HCT116 (cell line): ENCODE measurements around the gene PDE4B. TPM values are rescaled to one million over a fixed set of nuclear protein-coding genes. Genes with fewer than 3 reads are reported as not detected.
A peak's percentile ranks its signal among the peaks of the same experiment; 100 is the strongest.

Experiments
- ATAC-seq: fragments of 200-7000 bp; cut with Tn5 transposase; 2 replicates; pipeline ENCODE4 v1.9.1; 2020; ENCODE audit warnings: mild to moderate bottlenecking, moderate library complexity
- BruUV-seq: library from RNA; stranded (reverse); fragments of 400-500 nt; replicated peaks from 2 replicates; lab custom pipeline; 2021; lab: Mats Ljungman, UMichigan
- CTCF ChIA-PET: fragments of 300-600 bp; sonication (Branson Sonifier 250); formaldehyde crosslinking; loops from one replicate; lab custom pipeline; 2021; ENCODE audit warnings: antibody characterized with exemption; lab: Charles Lee
- POLR2A ChIA-PET: fragments of 300-600, 350-600 bp; sonication (Branson Sonifier 250); formaldehyde crosslinking; loops from one replicate; lab custom pipeline; 2021; ENCODE audit warnings: antibody characterized with exemption; lab: Charles Lee
- RAD21 ChIA-PET, 2 experiments: fragments of 300-600 bp; sonication (Branson Sonifier 250); formaldehyde crosslinking; loops; one replicate each; lab custom pipeline; 2023; ENCODE audit warnings: low total read pairs in 2 of 2; ENCODE audit not compliant: uncharacterized antibody in 2 of 2, unreplicated experiment in 2 of 2, low non-redundant PET in 1 of 2; lab: Charles Lee
- DNase-seq: peaks from one replicate; pipeline ENCODE4 v3.0.0-alpha.2; 2010; ENCODE audit warnings: low read depth, low spot score
- H2AFZ ChIP-seq: fragments of 200-600 bp; shearing (Covaris generic), sonication (generic); 2 replicates; pipeline ENCODE4 v1.6.1; 2017; ENCODE audit warnings: low read depth, mixed run types, mixed read lengths, antibody characterized with exemption, low read length; ENCODE audit not compliant: poor library complexity, severe bottlenecking
- H3K27ac ChIP-seq: 2 replicates; pipeline ENCODE4 v1.5.1; 2012; ENCODE audit warnings: low read depth, low read length
- H3K27me3 ChIP-seq: fragments of 200-600 bp; sonication (generic); 2 replicates; pipeline ENCODE4 v1.6.1; 2016; ENCODE audit warnings: mixed run types, low read length, mixed read lengths; ENCODE audit not compliant: insufficient read depth
- H3K36me3 ChIP-seq, 2 experiments: fragments of 200-500 bp in 1 of 2; fragments of 200-600 bp in 1 of 2; sonication (Bioruptor generic) in 1 of 2; sonication (generic) in 1 of 2; 2 replicates each; pipeline versions ENCODE4 v1.5.1 to v1.6.1; 2014 to 2016; ENCODE audit warnings: low read length in 2 of 2, inconsistent platforms in 1 of 2, mixed read lengths in 1 of 2, mixed run types in 1 of 2; ENCODE audit not compliant: insufficient read depth in 2 of 2, control insufficient read depth in 1 of 2
- H3K4me1 ChIP-seq, 2 experiments: fragments of 200-600 bp in 1 of 2; sonication (generic) in 1 of 2; 2 replicates each; pipeline versions ENCODE4 v1.5.1 to v1.6.1; 2012 to 2017; ENCODE audit warnings: low read length in 2 of 2, inconsistent platforms in 1 of 2, mild to moderate bottlenecking in 1 of 2, mixed read lengths in 1 of 2, mixed run types in 1 of 2, moderate library complexity in 1 of 2; ENCODE audit not compliant: insufficient read depth in 2 of 2, control insufficient read depth in 1 of 2
- H3K4me2 ChIP-seq: fragments of 200-600 bp; sonication (generic); 2 replicates; pipeline ENCODE4 v1.6.1; 2017; ENCODE audit warnings: mixed run types, low read length, mixed read lengths
- H3K4me3 ChIP-seq, 2 experiments: fragments of 200-600 bp in 1 of 2; sonication (generic) in 1 of 2; replicated peaks in 1 of 2; 2 replicates each; pipeline ENCODE4 v1.5.1; 2011 to 2016; ENCODE audit warnings: low read length in 2 of 2, control low read depth in 1 of 2, low read depth in 1 of 2, mild to moderate bottlenecking in 1 of 2, mixed read lengths in 1 of 2, mixed run types in 1 of 2
- H3K79me2 ChIP-seq: fragments of 200-600 bp; sonication (generic); 2 replicates; pipeline ENCODE4 v1.6.1; 2017; ENCODE audit warnings: mild to moderate bottlenecking, mixed run types, low read length, moderate library complexity, mixed read lengths; ENCODE audit not compliant: insufficient read depth
- H3K9ac ChIP-seq: fragments of 200-600 bp; sonication (generic); 2 replicates; pipeline ENCODE4 v1.6.1; 2016; ENCODE audit warnings: low read length, mixed read lengths
- H3K9me2 ChIP-seq: fragments of 200-600 bp; sonication (generic), shearing (Covaris generic); 2 replicates; pipeline ENCODE4 v1.6.1; 2017; ENCODE audit warnings: mixed run types, mild to moderate bottlenecking, moderate library complexity; ENCODE audit not compliant: insufficient read depth
- H3K9me3 ChIP-seq, 2 experiments: fragments of 200-500 bp in 1 of 2; fragments of 200-600 bp in 1 of 2; sonication (Bioruptor generic) in 1 of 2; sonication (generic) in 1 of 2; 2 replicates each; pipeline ENCODE4 v1.6.1; 2014 to 2017; ENCODE audit warnings: low read length in 2 of 2, mixed read lengths in 2 of 2, inconsistent platforms in 1 of 2, low read depth in 1 of 2, mild to moderate bottlenecking in 1 of 2, mixed run types in 1 of 2, moderate library complexity in 1 of 2; ENCODE audit not compliant: control insufficient read depth in 1 of 2, insufficient read depth in 1 of 2
- H4K20me1 ChIP-seq: fragments of 200-600 bp; sonication (generic), shearing (Covaris generic); 2 replicates; pipeline ENCODE4 v1.6.1; 2017; ENCODE audit warnings: mixed run types, mild to moderate bottlenecking, moderate library complexity; ENCODE audit not compliant: insufficient read depth
- CEBPB ChIP-seq: IDR thresholded peaks from 2 replicates; pipeline ENCODE4 v1.6.1; 2012; ENCODE audit warnings: low read depth
- EGR1 ChIP-seq: IDR thresholded peaks from 2 replicates; pipeline ENCODE4 v1.6.1; 2012; ENCODE audit warnings: low read depth
- ELF1 ChIP-seq: IDR thresholded peaks from 2 replicates; pipeline ENCODE4 v1.6.1; 2012; ENCODE audit warnings: low read depth, borderline replicate concordance
- EZH2phosphoT487 ChIP-seq: fragments of 200-600 bp; IDR thresholded peaks from 2 replicates; pipeline ENCODE4 v1.6.1; 2018; ENCODE audit warnings: antibody characterized with exemption, borderline replicate concordance
- JUND ChIP-seq: IDR thresholded peaks from 2 replicates; pipeline ENCODE4 v1.6.1; 2012
- POLR2A ChIP-seq: IDR thresholded peaks from 2 replicates; pipeline ENCODE4 v1.7.0; 2011; ENCODE audit warnings: borderline replicate concordance; ENCODE audit not compliant: insufficient read depth, insufficient read length; ENCODE audit errors: extremely low read depth
- RAD21 ChIP-seq: IDR thresholded peaks from 2 replicates; pipeline ENCODE4 v1.6.1; 2012; ENCODE audit warnings: low read depth, mild to moderate bottlenecking
- REST ChIP-seq: IDR thresholded peaks from 2 replicates; pipeline ENCODE4 v1.6.1; 2012; ENCODE audit warnings: low read depth
- SIN3A ChIP-seq: IDR thresholded peaks from 2 replicates; pipeline ENCODE4 v1.6.1; 2012; ENCODE audit warnings: low read depth
- SP1 ChIP-seq: IDR thresholded peaks from 2 replicates; pipeline ENCODE4 v1.6.1; 2012; ENCODE audit warnings: low read depth
- YY1 ChIP-seq: IDR thresholded peaks from 2 replicates; pipeline ENCODE4 v1.6.1; 2011; ENCODE audit warnings: low read length, low read depth, moderate library complexity, mild to moderate bottlenecking; ENCODE audit not compliant: insufficient replicate concordance; ENCODE audit errors: extremely low read depth
- ZBTB33 ChIP-seq: IDR thresholded peaks from 2 replicates; pipeline ENCODE4 v1.6.1; 2011; ENCODE audit warnings: mild to moderate bottlenecking, low read length, moderate library complexity; ENCODE audit not compliant: insufficient replicate concordance; ENCODE audit errors: extremely low read depth
- intact Hi-C: fragments of 100-400 bp; cut with micrococcal nuclease; formaldehyde crosslinking; loops from 2 replicates; pipeline ENCODE4 v1.10.0; 2022
- total RNA-seq: library from RNA; stranded (reverse); gene quantifications from one replicate; pipeline ENCODE4 v1.2.1, GENCODE V29; 2021; ENCODE audit not compliant: unreplicated experiment

Gene PDE4B
- total RNA-seq, 1 experiment from 2014 or later = 76.9 TPM

- TF ChIP-seq SIN3A (peak; percentile 46), POLR2A (no peak), ELF1 (no peak), SP1 (peak; percentile 81), CEBPB (peak; percentile 69)
These were observed 502.1 kb downstream of the PDE4B start (continued) for GRCh38 chr1:66294707-66295370.

- DNase-seq (no peak), ATAC-seq (no peak)
- H3K9ac ChIP-seq = peak overlapping the region; percentile 64
- BruUV-seq = no TSS peak
- RAD21 ChIA-PET = no interaction called here
- H3K36me3 ChIP-seq = no peaks in the 10 kb centered on the region
- H3K4me2 ChIP-seq = peak overlapping the region; percentile 67
- no peaks in the 10 kb centered on the region for H3K9me2 ChIP-seq
- no peak overlapping the region for H3K4me3 ChIP-seq
- H3K9me3 ChIP-seq = no peaks in the 10 kb centered on the region
- TF ChIP-seq SP1 (no peak), YY1 (peak; percentile 0)
- peak overlapping the region; percentile 99 for H3K27ac ChIP-seq
- H3K4me1 ChIP-seq = peaks cover 96 to 100% of the 10 kb centered on the region in 2 experiments
- intact Hi-C loops = loop anchor here (2.0 kb wide), 2 partner anchors 25 to 35 kb away; no protein-coding TSS in a partner anchor
- no peaks in the 10 kb centered on the region for H3K27me3 ChIP-seq
- POLR2A ChIA-PET = interaction anchor here (1.0 to 5.4 kb wide), 4 partner anchors 8 to 47 kb away, joined by 3 to 25 read pairs (median 8); no protein-coding TSS in a partner anchor
- H3K79me2 ChIP-seq = no peaks in the 10 kb centered on the region
- CTCF ChIA-PET = no interaction called here
- no peaks in the 10 kb centered on the region for H4K20me1 ChIP-seq
- H2AFZ ChIP-seq = no peak overlapping the region
These were observed 503.1 kb downstream of the PDE4B start for GRCh38 chr1:66295803-66296202.

GRCh38 chr1:66296370-66296769 is 503.7 kb downstream of the PDE4B start:
- TF ChIP-seq EGR1 = no peak
- no peak for TF ChIP-seq ZBTB33
- no peak for TF ChIP-seq RAD21
- TF ChIP-seq REST = no peak
- 0 out of 2 replicates have a peak, but pooled peaks have one; percentile 4 for TF ChIP-seq JUND
- no peak for TF ChIP-seq EZH2phosphoT487
- Histone ChIP-seq H3K4me2 (peak overlapping the region; percentile 67), H3K79me2 (no peaks in the 10 kb centered on the region), H3K9me3 (no peaks in the 10 kb centered on the region), H3K9me2 (no peaks in the 10 kb centered on the region), H4K20me1 (no peaks in the 10 kb centered on the region), H3K36me3 (no peaks in the 10 kb centered on the region), H3K9ac (peak overlapping the region; percentile 64), H3K4me1 (peaks cover 96 to 100% of the 10 kb centered on the region in 2 experiments), H3K4me3 (no peak overlapping the region), H3K27ac (peak overlapping the region; percentile 99), H3K27me3 (no peaks in the 10 kb centered on the region), H2AFZ (no peak overlapping the region)
- ATAC-seq (no peak), DNase-seq (no peak)
- ChIA-PET RAD21 (no interaction called here), CTCF (no interaction called here), POLR2A (interaction anchor here (1.0 to 5.4 kb wide), 2 partner anchors 30 to 37 kb away, joined by 4 to 25 read pairs; no protein-coding TSS in a partner anchor)
- BruUV-seq = no TSS peak
- intact Hi-C loops = no loop called here
